Left colon (tissue), 2 donors: ENCODE data around the gene SLC6A9. TPM values are rescaled to one million over a fixed set of nuclear protein-coding genes. Genes with fewer than 3 reads are reported as not detected.

Source experiments
- ATAC-seq: fragments of 200-7000 bp; cut with Tn5 transposase; one replicate; pipeline ENCODE4 v1.9.1; 2020; ENCODE audit warnings: mild to moderate bottlenecking, moderate library complexity
- DNase-seq, 2 donors: peaks; one replicate each; pipeline ENCODE4 v3.0.0-alpha.2; 2020
- intact Hi-C, 2 donors: fragments of 100-400 bp; cut with DNase I in 1 of 2; cut with micrococcal nuclease in 1 of 2; formaldehyde crosslinking; loops; one replicate each; pipeline versions ENCODE4 v1.11.2 to v1.14.0; 2022; cut with DNase I, micrococcal nuclease
- total RNA-seq, 2 donors: library from RNA; stranded (reverse); fragmentation: NEBNext Ultra II Directional; extraction: Animal tissue kit (Norgen Biotek cat#: 25700); gene quantifications; one replicate each; pipeline ENCODE4 v1.2.1, GENCODE V29; 2021
- donor health status: DM: no; HTN: no; CAD: no.
- donor health status: DM: yes; HTN: yes; CAD: no.

The SLC6A9 gene
- total RNA-seq, 2 donors from 2014 or later, result 35.3 to 42.3 TPM

DNA sequence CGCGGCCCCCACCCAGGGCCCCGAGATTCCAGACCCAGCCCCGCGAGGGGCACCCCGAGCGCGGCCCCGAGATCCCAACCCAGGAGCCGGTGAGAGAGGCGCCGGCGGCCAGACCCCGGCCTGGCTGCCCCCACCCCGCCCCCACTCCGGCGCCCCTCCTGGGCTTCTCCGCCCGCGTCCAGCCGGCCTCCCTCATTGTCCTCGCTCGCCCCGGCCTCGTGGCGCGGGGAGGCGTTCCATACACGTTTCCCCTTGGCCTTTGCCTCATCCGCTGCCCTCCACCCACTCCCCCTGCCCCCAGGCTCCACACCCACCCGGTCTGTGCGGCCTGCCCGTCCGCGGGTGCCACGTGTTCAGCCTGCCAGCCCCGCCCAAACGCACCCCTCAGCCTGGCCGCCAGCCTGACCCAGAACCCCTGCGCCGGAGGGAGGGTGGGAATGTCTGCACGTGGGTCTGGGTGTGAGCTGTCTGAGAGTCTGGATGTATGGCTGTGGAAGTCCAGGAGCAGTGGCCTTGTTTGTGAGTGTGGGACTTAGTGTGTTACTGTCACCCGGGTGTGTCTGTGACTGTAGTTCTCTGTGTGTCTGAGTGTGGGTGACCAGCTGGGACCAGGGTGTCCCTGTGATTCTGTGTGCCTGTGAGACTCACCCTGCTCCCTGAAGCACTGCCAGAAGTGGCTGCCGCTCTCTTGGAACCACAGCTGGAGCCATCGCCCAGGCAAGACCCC is 51.6 kb downstream of the SLC6A9 start:
- peak; percentile 41 for ATAC-seq

DNA sequence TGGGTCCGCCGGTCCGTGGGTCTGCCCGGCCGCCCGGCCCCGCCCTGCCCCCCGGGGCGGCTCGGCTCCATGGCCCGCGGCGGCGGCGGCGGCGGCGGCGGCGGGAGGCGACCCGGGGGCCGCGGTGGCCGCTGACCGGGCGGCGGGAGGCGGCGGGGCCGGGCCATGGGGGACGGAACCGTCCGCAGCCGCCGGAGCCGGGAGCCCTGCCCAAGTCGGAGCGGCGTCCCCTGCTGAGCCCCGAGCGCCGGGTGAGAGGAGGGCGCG is 52.1 kb downstream of the SLC6A9 start:
- no peak for DNase-seq

More for the DNA sequence above, 51.6 kb downstream of the SLC6A9 start:
- DNase-seq, result peak; percentile 76 to 83
- intact Hi-C loops, result no loop called here

DNA sequence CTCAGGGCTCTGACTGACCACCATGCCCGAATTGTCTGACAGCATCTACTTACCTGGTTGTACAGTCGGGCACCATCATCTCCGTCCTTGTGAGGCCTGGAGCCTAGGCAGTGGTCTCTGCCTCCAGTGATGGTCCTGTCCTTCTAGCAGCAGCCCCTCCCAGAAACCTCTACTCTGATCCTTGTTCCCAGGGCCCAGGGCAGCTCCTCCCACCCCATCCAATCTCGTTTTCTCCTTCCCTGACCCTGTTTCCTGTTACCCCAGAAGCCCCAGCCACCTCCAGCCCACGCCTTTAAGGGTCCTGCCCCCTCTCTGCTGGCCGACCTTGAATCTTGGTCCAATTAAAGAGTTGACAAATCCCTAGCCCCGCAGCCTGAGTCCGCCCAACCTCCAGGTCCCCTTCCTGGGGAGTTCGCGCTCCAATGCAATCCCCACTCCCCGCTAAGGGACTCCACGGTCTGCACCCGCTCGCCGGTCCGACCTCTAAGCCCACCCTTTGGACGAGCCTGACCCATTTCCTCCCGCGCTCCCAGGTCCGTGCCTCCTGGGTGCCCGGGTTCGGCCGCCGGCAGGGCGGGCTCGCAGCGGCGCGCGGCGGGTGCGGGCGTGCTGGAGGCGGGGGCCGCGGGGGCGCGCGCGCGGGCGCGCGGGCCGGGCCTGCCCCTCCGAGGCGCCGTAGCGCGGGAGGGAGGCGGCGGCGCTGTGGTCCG is 52.6 kb downstream of the SLC6A9 start, which contains the start of gene B4GALT2:
Gene B4GALT2, plus strand, starts transcription at position 660 of the 710 bp plus-strand sequence. CDS start 1,951 bp downstream, outside the sequence.
- intact Hi-C loops, result no loop called here
- ATAC-seq, result peak; percentile 13

More for the DNA sequence above, 52.1 kb downstream of the SLC6A9 start:
- intact Hi-C loops, result no loop called here
- no peak for ATAC-seq

DNA sequence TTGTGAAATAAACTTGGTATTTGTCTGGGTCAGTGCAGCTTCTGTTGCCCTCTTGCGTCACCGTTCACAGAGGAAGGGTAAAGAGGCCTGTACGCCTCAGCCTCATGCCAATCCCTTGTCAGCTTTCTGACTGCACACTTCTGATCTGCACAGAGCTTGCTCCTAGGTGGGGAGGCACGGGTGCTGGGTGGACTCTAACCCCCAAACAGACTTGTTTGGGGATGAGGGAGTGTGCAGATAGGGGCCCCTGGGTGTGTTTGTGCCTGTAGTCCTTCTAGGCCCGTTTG is 53.1 kb downstream of the SLC6A9 start:
- intact Hi-C loops, result no loop called here
- no peak for ATAC-seq

More for the DNA sequence above, 52.6 kb downstream of the SLC6A9 start, which contains the start of gene B4GALT2:
- DNase-seq, result peak; percentile 50 to 65

DNA sequence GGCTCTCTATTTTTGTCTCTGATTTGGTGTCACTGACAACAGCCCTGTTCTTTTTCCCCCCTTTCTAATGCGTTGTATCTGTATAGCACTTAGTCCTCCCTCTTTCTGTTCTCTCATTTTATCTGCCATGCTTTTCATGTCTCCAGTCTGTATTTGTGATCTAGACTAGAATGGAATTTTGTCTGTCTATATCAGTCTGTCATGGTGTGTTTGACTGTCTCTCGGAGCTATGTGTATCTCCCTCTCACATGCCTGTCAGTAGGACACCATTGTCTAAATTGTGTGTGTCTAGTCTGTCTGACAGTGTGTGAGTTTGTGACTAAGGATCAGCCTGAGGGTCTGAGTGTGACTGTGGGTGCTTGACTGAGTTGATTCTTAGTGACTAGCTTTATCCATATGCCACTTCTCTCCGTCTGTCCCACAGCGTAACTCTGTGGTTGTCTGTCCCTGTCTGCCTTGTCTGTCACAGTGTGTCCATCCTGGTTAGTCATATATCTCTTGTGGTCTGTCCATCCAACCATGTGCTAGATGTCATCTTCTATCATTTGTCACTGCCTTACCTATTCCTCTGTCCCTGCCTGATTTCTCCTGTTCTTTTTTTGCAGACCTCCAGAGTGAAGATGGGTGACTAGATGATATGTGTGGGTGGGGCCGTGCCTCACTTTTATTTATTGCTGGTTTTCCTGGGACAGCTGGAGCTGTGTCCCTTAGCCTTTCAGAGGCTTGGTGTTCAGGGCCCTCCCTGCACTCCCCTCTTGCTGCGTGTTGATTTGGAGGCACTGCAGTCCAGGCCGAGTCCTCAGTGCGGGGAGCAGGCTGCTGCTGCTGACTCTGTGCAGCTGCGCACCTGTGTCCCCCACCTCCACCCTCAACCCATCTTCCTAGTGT is 53.6 kb downstream of the SLC6A9 start:
- intact Hi-C loops, result no loop called here
- ATAC-seq, result no peak
- peak in 1 of 2 donors; percentile 24 for DNase-seq

More for the DNA sequence above, 53.1 kb downstream of the SLC6A9 start:
- no peak for DNase-seq

DNA sequence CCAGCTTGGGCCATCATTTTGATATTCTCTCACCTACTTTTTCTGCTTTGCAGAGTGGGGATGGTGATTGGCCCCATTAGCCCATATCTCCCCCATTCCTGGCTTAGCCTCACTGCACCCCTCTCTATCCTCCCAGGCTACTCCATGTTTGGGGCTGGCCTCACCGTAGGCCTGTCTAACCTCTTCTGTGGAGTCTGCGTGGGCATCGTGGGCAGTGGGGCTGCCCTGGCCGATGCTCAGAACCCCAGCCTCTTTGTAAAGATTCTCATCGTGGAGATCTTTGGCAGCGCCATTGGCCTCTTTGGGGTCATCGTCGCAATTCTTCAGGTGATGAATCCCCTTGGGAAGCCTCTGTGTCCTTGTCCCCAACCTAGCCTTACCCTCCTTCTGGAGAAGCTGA is 54.4 kb downstream of the SLC6A9 start:
- intact Hi-C loops, result no loop called here
- ATAC-seq (no peak), DNase-seq (peak in 1 of 2 donors; percentile 2)

DNA sequence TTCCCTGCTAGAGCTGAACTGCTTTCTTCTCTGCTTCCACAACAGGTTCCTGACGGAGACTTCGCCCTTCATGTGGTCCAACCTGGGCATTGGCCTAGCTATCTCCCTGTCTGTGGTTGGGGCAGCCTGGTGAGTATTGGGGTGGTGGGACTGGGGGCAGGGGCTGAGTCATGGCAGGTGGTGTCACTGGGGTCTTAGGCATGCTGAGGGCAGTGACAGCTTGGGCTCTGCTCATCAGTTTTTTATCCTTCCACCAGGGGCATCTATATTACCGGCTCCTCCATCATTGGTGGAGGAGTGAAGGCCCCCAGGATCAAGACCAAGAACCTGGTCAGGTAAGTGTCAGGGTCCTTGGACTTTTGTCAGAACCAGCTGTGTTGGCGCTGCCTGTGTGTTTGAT is 55.2 kb downstream of the SLC6A9 start:
- intact Hi-C loops, result no loop called here
- no peak for ATAC-seq
- DNase-seq, result no peak

DNA sequence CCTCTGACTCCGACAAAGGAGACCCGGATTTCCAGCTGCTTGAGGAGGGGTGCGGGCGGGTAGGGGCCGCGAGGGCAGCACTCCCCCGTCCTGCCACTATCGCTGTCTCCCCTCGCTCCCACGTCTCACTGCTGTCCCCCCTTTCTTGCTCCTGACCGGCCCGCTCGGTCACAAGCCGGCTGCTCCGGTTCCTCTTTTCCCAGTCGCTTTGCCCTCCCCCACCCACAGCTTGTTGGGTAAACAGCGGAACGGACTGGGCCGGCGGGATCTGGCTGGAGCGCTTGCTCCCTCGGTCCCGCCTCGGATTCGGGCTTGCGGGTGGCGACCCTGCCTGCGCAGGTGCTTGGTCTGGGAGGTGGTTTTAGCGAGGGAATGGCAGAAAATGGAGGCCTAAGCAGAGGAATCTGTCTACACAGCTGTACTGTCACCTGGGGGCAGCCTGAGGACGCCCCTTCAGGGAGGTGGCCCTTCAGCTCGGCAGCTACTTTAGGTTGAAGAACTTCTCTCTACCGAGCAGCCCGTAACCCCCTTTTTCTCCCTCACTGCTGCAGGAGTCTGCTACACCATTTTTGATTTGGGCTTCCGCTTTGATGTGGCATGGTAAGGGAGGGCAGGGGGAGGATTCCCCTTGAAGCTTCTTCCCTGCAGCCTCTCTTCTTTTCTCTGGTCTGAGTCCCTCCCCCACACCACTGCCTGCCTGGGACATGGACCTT is 55.9 kb downstream of the SLC6A9 start:
- intact Hi-C loops, result no loop called here
- DNase-seq (peak; percentile 79 to 80), ATAC-seq (peak; percentile 43)

DNA sequence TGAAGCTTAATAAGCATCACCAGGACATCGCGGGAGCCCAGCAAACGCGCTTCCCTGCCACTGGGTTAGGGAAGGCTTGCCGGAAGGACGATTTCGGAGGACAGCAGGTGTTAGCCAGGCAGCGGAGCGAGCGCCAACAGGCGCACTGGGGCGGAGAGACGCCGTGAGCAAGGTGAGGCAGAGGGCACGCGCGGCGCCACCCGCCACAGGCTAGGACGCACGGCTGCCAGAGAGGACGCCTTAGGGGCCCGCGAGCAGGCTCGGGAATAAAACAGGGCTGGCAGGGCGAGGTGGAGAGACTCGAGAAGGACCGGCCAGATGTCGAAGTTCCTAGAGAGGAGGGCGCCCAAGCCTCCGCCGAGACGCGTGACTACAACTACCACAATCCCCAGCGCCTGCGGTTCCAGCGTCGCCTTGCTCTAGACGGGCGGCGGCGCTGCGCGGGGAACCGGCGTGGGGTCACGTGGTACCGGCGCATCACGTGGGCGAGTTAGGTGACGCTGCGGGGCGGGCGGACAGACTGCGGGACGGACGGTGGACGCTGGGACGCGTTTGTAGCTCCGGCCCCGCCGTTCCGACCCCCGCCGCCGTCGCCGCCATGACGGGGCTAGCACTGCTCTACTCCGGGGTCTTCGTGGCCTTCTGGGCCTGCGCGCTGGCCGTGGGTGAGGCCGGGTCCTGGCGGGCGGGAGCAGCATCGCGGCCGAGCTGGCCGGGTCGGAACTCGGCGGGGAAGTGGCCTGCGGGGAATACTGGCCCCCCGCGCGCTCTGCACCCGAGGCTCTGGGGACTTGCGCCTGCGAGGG is 56.6 kb downstream of the SLC6A9 start, which contains the start of gene ATP6V0B:
Gene ATP6V0B, plus strand, starts transcription at position 518 of the 806 bp plus-strand sequence. Its CDS starts 81 bp downstream, at position 599.
- DNase-seq (peak; percentile 96 to 99), ATAC-seq (peak; percentile 80)
- intact Hi-C loops, result no loop called here

DNA sequence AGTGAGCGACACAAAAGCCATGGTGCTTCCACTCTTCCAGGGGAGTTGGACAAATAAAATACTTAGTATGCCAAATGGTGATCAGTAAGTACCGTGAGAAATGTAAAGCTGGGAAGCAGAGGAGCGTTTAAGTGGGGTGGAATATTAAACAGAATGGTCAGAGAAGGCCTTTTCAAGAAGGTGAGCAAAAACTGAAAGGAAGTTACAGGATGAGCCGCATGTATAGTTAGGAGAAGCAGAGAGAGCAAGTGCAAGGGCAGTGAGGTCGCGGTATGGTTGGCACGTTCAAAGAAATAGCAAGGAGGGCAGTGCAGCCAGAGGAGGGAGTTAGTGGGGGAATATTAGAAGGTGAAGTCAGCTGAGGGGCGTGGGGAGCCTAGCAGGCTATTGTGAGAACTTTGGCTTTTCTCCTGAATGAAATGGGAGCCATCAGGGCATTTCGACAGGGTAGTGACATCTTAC is 57.2 kb downstream of the SLC6A9 start:
- DNase-seq (no peak), ATAC-seq (peak; percentile 2)
- intact Hi-C loops, result no loop called here

DNA sequence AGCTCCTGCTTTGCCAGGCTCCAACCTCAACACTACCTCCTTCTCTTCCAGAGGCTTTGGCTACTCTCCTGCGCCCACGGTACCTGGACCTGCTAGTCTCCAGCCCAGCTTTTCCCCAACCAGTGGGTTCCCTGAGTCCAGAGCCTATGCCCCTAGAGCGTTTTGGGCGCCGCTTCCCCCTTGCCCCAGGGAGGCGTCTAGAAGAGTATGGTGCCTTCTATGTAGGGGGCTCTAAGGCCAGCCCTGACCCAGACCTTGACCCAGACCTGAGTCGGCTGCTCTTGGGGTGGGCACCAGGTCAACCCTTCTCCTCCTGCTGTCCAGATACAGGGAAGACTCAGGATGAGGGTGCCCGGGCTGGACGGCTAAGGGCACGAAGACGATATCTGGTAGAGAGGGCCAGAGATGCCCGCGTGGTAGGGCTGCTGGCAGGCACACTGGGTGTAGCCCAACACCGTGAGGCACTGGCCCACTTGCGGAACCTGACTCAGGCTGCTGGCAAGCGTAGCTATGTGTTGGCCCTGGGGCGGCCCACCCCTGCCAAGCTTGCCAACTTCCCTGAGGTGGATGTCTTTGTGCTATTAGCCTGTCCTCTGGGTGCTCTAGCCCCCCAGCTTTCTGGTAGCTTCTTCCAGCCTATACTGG is 59.8 kb downstream of the SLC6A9 start:
- DNase-seq, result no peak
- intact Hi-C loops, result no loop called here
- no peak for ATAC-seq

DNA sequence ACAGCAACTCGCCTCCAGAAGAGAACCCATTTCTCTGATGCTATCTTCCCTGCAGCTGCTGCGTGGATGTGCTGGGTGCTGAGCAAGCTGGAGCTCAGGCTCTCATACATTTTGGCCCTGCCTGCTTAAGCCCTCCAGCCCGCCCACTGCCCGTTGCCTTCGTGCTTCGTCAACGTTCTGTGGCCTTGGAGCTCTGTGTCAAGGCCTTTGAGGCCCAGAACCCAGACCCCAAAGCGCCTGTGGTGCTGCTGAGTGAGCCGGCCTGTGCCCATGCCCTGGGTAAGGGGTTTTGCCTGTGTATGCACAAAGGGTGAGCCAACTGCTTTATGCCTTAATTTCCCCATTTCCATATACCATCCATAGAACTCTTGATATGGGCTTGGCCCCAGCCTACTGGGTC is 60.4 kb downstream of the SLC6A9 start:
- ATAC-seq (no peak), DNase-seq (no peak)
- intact Hi-C loops, result no loop called here

DNA sequence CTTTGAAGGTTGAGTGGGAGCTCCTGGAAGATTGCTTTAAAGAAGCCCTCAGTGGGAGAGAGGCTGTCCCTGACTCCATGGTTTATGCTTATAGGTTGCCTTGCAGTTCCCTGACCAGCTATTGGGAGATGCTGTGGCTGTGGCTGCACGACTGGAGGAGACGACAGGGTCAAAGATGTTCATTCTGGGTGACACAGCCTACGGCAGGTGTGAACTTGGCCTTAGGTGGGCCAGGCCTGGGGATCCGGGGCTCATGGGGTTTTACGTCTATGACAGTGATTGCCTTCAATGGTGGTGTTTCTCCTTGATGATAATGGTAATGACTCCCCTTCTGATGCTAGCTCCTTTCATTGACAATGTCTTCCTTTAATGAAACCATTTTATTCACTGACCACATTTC is 60.8 kb downstream of the SLC6A9 start:
- ATAC-seq, result no peak
- intact Hi-C loops, result no loop called here
- no peak for DNase-seq

DNA sequence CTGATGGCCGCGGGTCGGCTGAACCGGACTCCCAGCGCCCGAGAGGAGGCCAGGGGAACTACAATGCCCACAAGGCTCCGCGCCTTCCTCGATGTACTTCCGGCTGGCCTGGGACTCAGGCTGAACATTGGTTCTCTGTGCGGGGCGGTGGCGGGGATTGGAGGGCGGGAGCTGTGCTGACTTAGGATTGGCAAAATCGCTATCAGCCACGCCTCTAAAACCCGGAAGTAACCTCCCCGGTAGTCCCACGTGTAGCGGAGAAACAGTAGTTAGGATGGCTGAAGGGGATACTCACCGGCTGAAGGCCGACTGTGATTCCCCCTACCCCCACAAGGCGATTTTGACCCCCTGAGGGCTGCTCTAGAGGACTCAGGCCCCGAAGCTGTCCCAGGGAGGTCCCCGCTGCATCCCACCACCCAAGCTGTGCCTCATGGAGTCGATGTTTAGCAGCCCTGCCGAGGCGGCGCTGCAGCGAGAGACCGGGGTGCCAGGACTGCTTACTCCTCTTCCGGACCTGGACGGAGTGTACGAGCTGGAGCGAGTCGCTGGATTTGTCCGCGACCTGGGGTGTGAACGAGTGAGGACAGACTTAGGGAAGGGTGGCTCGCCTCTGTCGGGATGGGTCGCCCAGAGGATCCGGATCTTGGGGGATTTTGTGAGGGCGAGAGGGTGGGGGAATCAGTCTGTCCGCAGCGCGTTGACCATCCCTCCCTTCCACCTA is 61.4 kb downstream of the SLC6A9 start, which contains the start of gene DPH2:
Gene DPH2, plus strand, starts transcription at position 265 of the 721 bp plus-strand sequence. Its CDS starts 166 bp downstream, at position 431.
- intact Hi-C loops, result no loop called here
- peak; percentile 82 for ATAC-seq
- DNase-seq, result peak; percentile 96 to 98

DNA sequence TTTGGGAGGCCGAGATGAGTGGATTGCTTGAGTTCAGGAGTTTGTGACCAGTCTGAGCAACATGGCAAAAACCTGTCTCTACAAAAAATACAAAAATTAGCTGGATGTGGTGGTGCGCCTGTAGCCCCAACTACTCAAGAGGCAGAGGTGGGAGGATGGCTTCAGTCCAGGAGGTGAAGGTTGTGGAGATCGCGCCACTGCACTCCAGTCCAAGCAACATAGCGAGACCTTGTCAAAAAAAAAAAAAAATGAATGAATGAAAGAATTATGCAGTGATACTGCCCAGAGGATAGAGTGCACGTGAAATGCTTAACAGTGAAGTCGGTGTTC is 61.9 kb downstream of the SLC6A9 start:
- no peak for DNase-seq
- intact Hi-C loops, result no loop called here

DNA sequence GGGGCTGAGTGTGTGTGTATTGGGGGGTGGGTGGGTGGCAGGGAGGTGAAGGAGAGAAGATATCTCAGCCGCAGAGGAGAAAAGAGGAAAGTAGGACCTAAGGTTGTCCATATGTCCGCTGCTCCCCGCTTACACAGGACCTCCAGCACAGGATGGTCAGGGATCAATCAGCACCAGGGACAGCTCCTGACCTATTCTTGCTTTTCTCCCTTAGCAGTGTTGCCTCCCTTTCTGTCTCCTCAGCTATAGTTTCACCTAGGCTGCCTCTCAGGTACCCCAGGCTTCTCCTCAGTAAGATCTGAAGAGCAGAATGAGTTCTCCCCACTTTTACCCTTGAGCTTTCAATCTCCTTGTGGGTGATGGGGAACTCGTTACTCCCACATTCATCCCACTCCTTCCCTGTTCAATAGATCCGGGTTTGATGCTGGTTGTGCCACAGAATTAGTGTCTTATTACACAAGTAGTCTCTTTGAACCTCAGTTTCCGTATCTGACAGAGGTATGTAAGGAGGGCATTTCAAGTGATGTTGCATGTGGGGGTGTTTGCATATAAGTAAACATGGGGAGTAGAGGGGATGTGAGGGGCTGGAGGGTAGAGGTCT is 62.8 kb downstream of the SLC6A9 start:
- DNase-seq (no peak), ATAC-seq (no peak)

More for the DNA sequence above, 61.9 kb downstream of the SLC6A9 start:
- ATAC-seq, result no peak

More for the DNA sequence above, 62.8 kb downstream of the SLC6A9 start:
- intact Hi-C loops, result no loop called here
